Osteoblast (primary cell): ENCODE data around the gene ARNT2. TPM values are rescaled to one million over a fixed set of nuclear protein-coding genes. Genes with fewer than 3 reads are reported as not detected.

Source experiments
- DNase-seq: peaks from one replicate; pipeline ENCODE4 v3.0.0; 2011; ENCODE audit warnings: low spot score, mixed read lengths; ENCODE audit not compliant: insufficient read length; ENCODE audit errors: missing footprints
- H2AFZ ChIP-seq: 2 replicates; pipeline ENCODE4 v1.6.0; 2011; ENCODE audit warnings: mild to moderate bottlenecking, low read length
- H3K27ac ChIP-seq: 2 replicates; pipeline ENCODE4 v1.5.1; 2011; ENCODE audit warnings: mild to moderate bottlenecking, low read depth, low read length, moderate library complexity
- H3K27me3 ChIP-seq: 2 replicates; pipeline ENCODE4 v1.6.0; 2012; ENCODE audit warnings: mild to moderate bottlenecking, control low read depth, inconsistent platforms, low read length, moderate library complexity; ENCODE audit not compliant: insufficient read depth
- H3K36me3 ChIP-seq: 2 replicates; pipeline ENCODE4 v1.5.1; 2011; ENCODE audit warnings: mild to moderate bottlenecking, low read length, control low read depth, moderate library complexity; ENCODE audit not compliant: insufficient read depth
- H3K4me1 ChIP-seq: 2 replicates; pipeline ENCODE4 v1.5.1; 2011; ENCODE audit warnings: mild to moderate bottlenecking, low read length, control low read depth, moderate library complexity; ENCODE audit not compliant: insufficient read depth
- H3K4me2 ChIP-seq: 2 replicates; pipeline ENCODE4 v1.6.0; 2011; ENCODE audit warnings: mild to moderate bottlenecking, low read length; ENCODE audit not compliant: insufficient read depth
- H3K4me3 ChIP-seq: fragments of 200-600 bp; sonication (generic); 3 replicates; pipeline ENCODE4 v1.5.1; 2012; ENCODE audit warnings: mild to moderate bottlenecking, low read length, inconsistent platforms; ENCODE audit not compliant: insufficient read depth
- H3K79me2 ChIP-seq: 2 replicates; pipeline ENCODE4 v1.6.0; 2012; ENCODE audit warnings: mild to moderate bottlenecking, low read length, control low read depth, inconsistent platforms; ENCODE audit not compliant: insufficient read depth
- H3K9me3 ChIP-seq: 2 replicates; pipeline ENCODE4 v1.5.1; 2011; ENCODE audit warnings: low read depth, low read length, control low read depth
- H4K20me1 ChIP-seq: 2 replicates; pipeline ENCODE4 v1.6.0; 2012; ENCODE audit warnings: mild to moderate bottlenecking, low read length, control low read depth; ENCODE audit not compliant: insufficient read depth
- CTCF ChIP-seq: IDR thresholded peaks from 2 replicates; pipeline ENCODE4 v1.5.1; 2011; ENCODE audit warnings: mild to moderate bottlenecking, low read depth, low read length, moderate library complexity; ENCODE audit errors: extremely low read depth
- total RNA-seq: library from RNA; depleted of rRNA; stranded (reverse); fragments of >200 nt; gene quantifications from 2 replicates; pipeline ENCODE4 v1.2.3, GENCODE V29; 2012

The ARNT2 gene
- total RNA-seq, 1 donor: 30.0 TPM

- peaks cover 38% of the 10 kb centered on the region for H3K4me1 ChIP-seq
- peak; percentile 17 for TF ChIP-seq CTCF
- H3K4me3 ChIP-seq: no peak overlapping the region
- peaks cover 14% of the 10 kb centered on the region for H3K79me2 ChIP-seq
- no peak overlapping the region for H3K4me2 ChIP-seq
- H4K20me1 ChIP-seq: no peaks in the 10 kb centered on the region
- no peaks in the 10 kb centered on the region for H3K9me3 ChIP-seq
- H2AFZ ChIP-seq: no peak overlapping the region
- peak overlapping the region; percentile 95 for H3K27ac ChIP-seq
- no peaks in the 10 kb centered on the region for H3K27me3 ChIP-seq
- peak; percentile 32 for DNase-seq
- H3K36me3 ChIP-seq: peaks cover 18% of the 10 kb centered on the region
These were observed 108.8 kb downstream of the ARNT2 start for GRCh38 chr15:80512726-80513660.

GRCh38 chr15:80514071-80514780, 110.0 kb downstream of the ARNT2 start:
- Histone ChIP-seq H3K4me3 (no peak overlapping the region), H3K4me2 (peak overlapping the region; percentile 41), H3K27me3 (no peaks in the 10 kb centered on the region), H2AFZ (no peak overlapping the region), H3K27ac (peak overlapping the region; percentile 95), H3K4me1 (peaks cover 29% of the 10 kb centered on the region), H3K9me3 (no peaks in the 10 kb centered on the region), H3K79me2 (peaks cover 22% of the 10 kb centered on the region), H4K20me1 (no peaks in the 10 kb centered on the region), H3K36me3 (peaks cover 23% of the 10 kb centered on the region)
- no peak for TF ChIP-seq CTCF
- DNase-seq: peak; percentile 92

GRCh38 chr15:80517290-80517689, 113.1 kb downstream of the ARNT2 start:
- TF ChIP-seq CTCF: no peak
- no peak overlapping the region for H3K4me2 ChIP-seq
- no peaks in the 10 kb centered on the region for H4K20me1 ChIP-seq
- no peak overlapping the region for H3K4me3 ChIP-seq
- no peak overlapping the region for H3K27ac ChIP-seq
- no peaks in the 10 kb centered on the region for H3K27me3 ChIP-seq
- no peaks in the 10 kb centered on the region for H3K9me3 ChIP-seq
- no peak overlapping the region for H2AFZ ChIP-seq
- H3K79me2 ChIP-seq: peaks cover 28% of the 10 kb centered on the region
- peaks cover 23% of the 10 kb centered on the region for H3K36me3 ChIP-seq
- H3K4me1 ChIP-seq: peaks cover 43% of the 10 kb centered on the region
- DNase-seq: no peak

GRCh38 chr15:80518522-80518921, 114.3 kb downstream of the ARNT2 start:
- no peak for DNase-seq
- Histone ChIP-seq H3K79me2 (peaks cover 35% of the 10 kb centered on the region), H3K4me2 (no peak overlapping the region), H3K4me1 (peaks cover 41% of the 10 kb centered on the region), H4K20me1 (no peaks in the 10 kb centered on the region), H3K27me3 (no peaks in the 10 kb centered on the region), H3K27ac (no peak overlapping the region), H3K36me3 (peaks cover 23% of the 10 kb centered on the region), H3K4me3 (no peak overlapping the region), H2AFZ (no peak overlapping the region), H3K9me3 (no peaks in the 10 kb centered on the region)
- no peak for TF ChIP-seq CTCF
